K562 (cell line): ENCODE data around the gene MADD. TPM values are rescaled to one million over a fixed set of nuclear protein-coding genes. Genes with fewer than 3 reads are reported as not detected.

Experiments
- ARID1B ChIP-seq: fragments of 450-650 bp; IDR thresholded peaks from 2 replicates; pipeline ENCODE4 v1.6.1; 2016; ENCODE audit warnings: antibody characterized with exemption, mild to moderate bottlenecking, inconsistent platforms
- CHD2 ChIP-seq: IDR thresholded peaks from 2 replicates; pipeline ENCODE4 v1.6.1; 2011; ENCODE audit warnings: low read depth, low read length
- FOXP1 ChIP-seq: sonication (generic); formaldehyde crosslinking; IDR thresholded peaks from 2 replicates; pipeline ENCODE4 v1.8.0; 2022; ENCODE audit warnings: mild to moderate bottlenecking, missing genetic modification reagents
- HDAC2 ChIP-seq: fragments of 450-650 bp; IDR thresholded peaks from 2 replicates; pipeline ENCODE4 v1.6.1; 2016; ENCODE audit warnings: mild to moderate bottlenecking
- HDGF ChIP-seq: fragments of 450-650 bp; IDR thresholded peaks from 2 replicates; pipeline ENCODE4 v1.6.1; 2016
- NFIX ChIP-seq: fragments of 250-450 bp; sonication (Bioruptor Pico); IDR thresholded peaks from 2 replicates; pipeline ENCODE4 v1.4.0; 2020; ENCODE audit warnings: low read depth, mild to moderate bottlenecking, moderate library complexity
- NONO ChIP-seq, 2 experiments: fragments of 200-400 bp in 1 of 2; fragments of 450-650 bp in 1 of 2; formaldehyde crosslinking in 1 of 2; IDR thresholded peaks; 2 replicates each; pipeline ENCODE4 v1.6.1; 2017; ENCODE audit warnings: low read depth in 2 of 2, mild to moderate bottlenecking in 2 of 2, moderate library complexity in 2 of 2, low read length in 1 of 2
- NRF1 ChIP-seq, 2 experiments: fragments of 450-650 bp; IDR thresholded peaks in 1 of 2; conservative IDR thresholded peaks in 1 of 2; 2 replicates each; pipeline ENCODE4 v1.6.1; 2014; ENCODE audit warnings: mild to moderate bottlenecking in 2 of 2
- RBM34 ChIP-seq: fragments of 200-400 bp; formaldehyde crosslinking; IDR thresholded peaks from 2 replicates; pipeline ENCODE4 v1.6.1; 2018; ENCODE audit warnings: low read length, borderline replicate concordance; ENCODE audit not compliant: insufficient read depth
- RHOXF2B ChIP-seq: fragments of 250-450 bp; sonication (Bioruptor Pico); conservative IDR thresholded peaks from 2 replicates; pipeline ENCODE4 v1.5.1; 2021
- SREBF1 ChIP-seq: fragments of 150-350 bp; IDR thresholded peaks from 2 replicates; pipeline ENCODE4 v1.6.1; 2014; ENCODE audit warnings: antibody characterized with exemption, low read depth, low read length, borderline replicate concordance
- TCF7L2 ChIP-seq: fragments of 150-350 bp; IDR thresholded peaks from 2 replicates; pipeline ENCODE4 v1.6.1; 2016; ENCODE audit warnings: low read depth, mild to moderate bottlenecking, low read length, moderate library complexity
- ZBTB7A ChIP-seq: IDR thresholded peaks from 2 replicates; pipeline ENCODE4 v1.6.1; 2011; ENCODE audit warnings: low read depth, mild to moderate bottlenecking, low read length, moderate library complexity, borderline replicate concordance; ENCODE audit not compliant: control insufficient read depth
- ZC3H4 ChIP-seq: sonication (generic); formaldehyde crosslinking; IDR thresholded peaks from 2 replicates; pipeline ENCODE4 v1.9.0; 2021; ENCODE audit warnings: missing genetic modification reagents, borderline replicate concordance
- ZFP36 ChIP-seq: fragments of 150-350 bp; IDR thresholded peaks from 2 replicates; pipeline ENCODE4 v1.6.1; 2018; ENCODE audit warnings: low read length, low read depth; ENCODE audit not compliant: partially characterized antibody
- polyA plus RNA-seq, 8 experiments: library from polyadenylated mRNA; depleted of rRNA in 4 of 8; stranded (reverse) in 5 of 8; unstranded in 3 of 8; fragments of >200 nt; fragmentation: Nextera tagmentation in 2 of 8; fragmentation: Illumina TruSeq in 1 of 8; extraction: Ambion mirVana in 2 of 8; extraction: Trizol in 1 of 8; gene quantifications; 2 replicates each; pipeline versions ENCODE4 v1.2.1 to v1.2.3, GENCODE V29; 2011 to 2014; ENCODE audit warnings: inconsistent platforms in 1 of 8, missing spikeins in 1 of 8
- total RNA-seq, 7 experiments: library from RNA; depleted of rRNA in 6 of 7; stranded (reverse); fragments of >200 nt in 6 of 7; fragmentation: Illumina TruSeq in 2 of 7; extraction: Trizol in 2 of 7; gene quantifications; 2 replicates each; pipeline versions ENCODE4 v1.2.1 to v1.2.3, GENCODE V29; 2011 to 2021; ENCODE audit warnings: low replicate concordance in 1 of 7
- TF ChIP-seq, protein P1 (sequence below): fragments of 450-650 bp; formaldehyde crosslinking; IDR thresholded peaks from 2 replicates; pipeline ENCODE4 v1.4.0; 2022; ENCODE audit warnings: missing genetic modification characterization
- TF ChIP-seq, protein P2 (sequence below): sonication (generic); formaldehyde crosslinking; IDR thresholded peaks from 2 replicates; pipeline ENCODE4 v1.5.0; 2020; ENCODE audit warnings: missing genetic modification reagents
- TF ChIP-seq, protein P3 (sequence below), 2 experiments: fragments of 450-650 bp in 1 of 2; sonication (generic) in 1 of 2; formaldehyde crosslinking in 1 of 2; IDR thresholded peaks in 1 of 2; conservative IDR thresholded peaks in 1 of 2; 2 replicates each; pipeline versions ENCODE4 v1.6.1 to v1.8.1; 2016 to 2023; ENCODE audit warnings: mild to moderate bottlenecking in 2 of 2, moderate library complexity in 2 of 2, inconsistent platforms in 1 of 2, missing genetic modification reagents in 1 of 2
- TF ChIP-seq, protein P4 (sequence below): fragments of 250-450 bp; sonication (Bioruptor Pico); IDR thresholded peaks from 2 replicates; pipeline ENCODE4 v1.5.0; 2021; ENCODE audit warnings: mild to moderate bottlenecking, moderate library complexity

MADD gene
- total and polyA plus RNA-seq, 9 of the 15 experiments (the other 6 are each of a cell fraction or from before 2014, with no cell fraction given): 0.68 to 57.6 (median 33.6) TPM

DNA sequence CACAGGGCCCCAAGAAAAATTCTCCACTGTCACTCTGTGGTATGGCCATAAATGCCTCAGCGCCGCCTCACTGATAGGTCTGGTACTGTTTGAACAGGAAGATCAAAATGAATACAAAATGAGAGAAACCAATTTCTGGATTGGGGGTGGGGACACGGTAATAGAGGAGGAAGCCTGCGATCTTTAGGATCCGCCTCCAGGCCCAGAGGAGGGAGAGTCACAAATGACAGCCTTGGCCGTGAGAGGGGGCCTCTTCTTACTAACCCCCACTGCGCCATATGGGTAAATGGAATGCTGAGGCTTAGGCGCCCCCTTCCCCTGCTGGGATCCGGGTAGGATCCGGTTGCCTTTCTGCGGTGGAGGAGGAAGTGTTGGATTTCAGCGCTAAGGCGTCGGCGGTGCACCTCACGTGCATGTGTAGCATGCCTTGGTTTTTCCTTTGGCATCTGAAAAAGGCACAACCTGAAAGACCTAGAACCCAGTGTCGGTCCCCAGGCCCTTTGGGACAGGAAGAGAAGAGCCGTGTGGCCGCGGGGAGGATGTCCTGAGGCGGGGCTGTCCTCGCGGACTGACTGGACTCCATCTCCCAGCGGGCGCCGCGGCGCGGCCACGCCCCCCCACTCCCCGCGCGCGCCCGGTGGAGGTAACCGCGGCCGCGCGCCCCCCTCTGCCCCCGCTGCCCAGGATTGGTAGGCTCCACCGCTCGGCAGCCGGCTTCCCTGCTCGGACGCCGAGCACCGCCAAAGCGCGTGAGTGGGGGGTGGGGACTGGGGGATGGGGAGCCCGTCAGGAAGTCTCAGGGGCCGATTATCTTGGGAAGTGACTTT is 718 bp upstream of the MADD start (continued):
- no peak; the same call in 1 of the 2 replicates for TF ChIP-seq ZC3H4 (CRISPR knock-in tag)
- TF ChIP-seq, protein P1, sequence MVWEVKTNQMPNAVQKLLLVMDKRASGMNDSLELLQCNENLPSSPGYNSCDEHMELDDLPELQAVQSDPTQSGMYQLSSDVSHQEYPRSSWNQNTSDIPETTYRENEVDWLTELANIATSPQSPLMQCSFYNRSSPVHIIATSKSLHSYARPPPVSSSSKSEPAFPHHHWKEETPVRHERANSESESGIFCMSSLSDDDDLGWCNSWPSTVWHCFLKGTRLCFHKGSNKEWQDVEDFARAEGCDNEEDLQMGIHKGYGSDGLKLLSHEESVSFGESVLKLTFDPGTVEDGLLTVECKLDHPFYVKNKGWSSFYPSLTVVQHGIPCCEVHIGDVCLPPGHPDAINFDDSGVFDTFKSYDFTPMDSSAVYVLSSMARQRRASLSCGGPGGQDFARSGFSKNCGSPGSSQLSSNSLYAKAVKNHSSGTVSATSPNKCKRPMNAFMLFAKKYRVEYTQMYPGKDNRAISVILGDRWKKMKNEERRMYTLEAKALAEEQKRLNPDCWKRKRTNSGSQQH (CRISPR knock-in tag): no peak
- TF ChIP-seq NRF1 (conservative IDR thresholded peaks at IDR 0.05 in 1 of 2, IDR thresholded peaks at IDR 0.05 in 1 of 2): peak; percentile 36 to 43; a peak in 1 of 4 replicates
- TF ChIP-seq ZFP36: no peak
- TF ChIP-seq SREBF1: peak; percentile 86; the same call in 1 of the 2 replicates
- TF ChIP-seq NFIX (CRISPR knock-in tag): no peak
- TF ChIP-seq FOXP1 (CRISPR knock-in tag): no peak; the same call in 1 of the 2 replicates
- peak; percentile 63; the same call in 1 of the 2 replicates for TF ChIP-seq HDAC2
- TF ChIP-seq ARID1B: 0 out of 2 replicates have a peak, but pooled peaks have one; percentile 43
- TF ChIP-seq, protein P2, sequence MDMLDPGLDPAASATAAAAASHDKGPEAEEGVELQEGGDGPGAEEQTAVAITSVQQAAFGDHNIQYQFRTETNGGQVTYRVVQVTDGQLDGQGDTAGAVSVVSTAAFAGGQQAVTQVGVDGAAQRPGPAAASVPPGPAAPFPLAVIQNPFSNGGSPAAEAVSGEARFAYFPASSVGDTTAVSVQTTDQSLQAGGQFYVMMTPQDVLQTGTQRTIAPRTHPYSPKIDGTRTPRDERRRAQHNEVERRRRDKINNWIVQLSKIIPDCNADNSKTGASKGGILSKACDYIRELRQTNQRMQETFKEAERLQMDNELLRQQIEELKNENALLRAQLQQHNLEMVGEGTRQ: no peak
- TF ChIP-seq NONO (IDR thresholded peaks at IDR 0.05; ENCODE audit: low read depth in 2 of 2, low read length in 1 of 2): peak in 1 of 2 experiments; percentile 99; a peak in 2 of 4 replicates
- TF ChIP-seq, protein P3, sequence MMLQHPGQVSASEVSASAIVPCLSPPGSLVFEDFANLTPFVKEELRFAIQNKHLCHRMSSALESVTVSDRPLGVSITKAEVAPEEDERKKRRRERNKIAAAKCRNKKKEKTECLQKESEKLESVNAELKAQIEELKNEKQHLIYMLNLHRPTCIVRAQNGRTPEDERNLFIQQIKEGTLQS (IDR thresholded peaks at IDR 0.05): peak; percentile 46; the same call in 1 of the 2 replicates
- TF ChIP-seq, protein P3 (CRISPR knock-in tag; conservative IDR thresholded peaks at IDR 0.05): no peak
- TF ChIP-seq ZBTB7A: peak; percentile 12; the same call in 1 of the 2 replicates
- TF ChIP-seq RHOXF2B (CRISPR knock-in tag): no peak
- TF ChIP-seq RBM34: no peak
- no peak for TF ChIP-seq HDGF
- peak; percentile 46 for TF ChIP-seq CHD2
- peak; percentile 89 for TF ChIP-seq TCF7L2
- TF ChIP-seq, protein P4, sequence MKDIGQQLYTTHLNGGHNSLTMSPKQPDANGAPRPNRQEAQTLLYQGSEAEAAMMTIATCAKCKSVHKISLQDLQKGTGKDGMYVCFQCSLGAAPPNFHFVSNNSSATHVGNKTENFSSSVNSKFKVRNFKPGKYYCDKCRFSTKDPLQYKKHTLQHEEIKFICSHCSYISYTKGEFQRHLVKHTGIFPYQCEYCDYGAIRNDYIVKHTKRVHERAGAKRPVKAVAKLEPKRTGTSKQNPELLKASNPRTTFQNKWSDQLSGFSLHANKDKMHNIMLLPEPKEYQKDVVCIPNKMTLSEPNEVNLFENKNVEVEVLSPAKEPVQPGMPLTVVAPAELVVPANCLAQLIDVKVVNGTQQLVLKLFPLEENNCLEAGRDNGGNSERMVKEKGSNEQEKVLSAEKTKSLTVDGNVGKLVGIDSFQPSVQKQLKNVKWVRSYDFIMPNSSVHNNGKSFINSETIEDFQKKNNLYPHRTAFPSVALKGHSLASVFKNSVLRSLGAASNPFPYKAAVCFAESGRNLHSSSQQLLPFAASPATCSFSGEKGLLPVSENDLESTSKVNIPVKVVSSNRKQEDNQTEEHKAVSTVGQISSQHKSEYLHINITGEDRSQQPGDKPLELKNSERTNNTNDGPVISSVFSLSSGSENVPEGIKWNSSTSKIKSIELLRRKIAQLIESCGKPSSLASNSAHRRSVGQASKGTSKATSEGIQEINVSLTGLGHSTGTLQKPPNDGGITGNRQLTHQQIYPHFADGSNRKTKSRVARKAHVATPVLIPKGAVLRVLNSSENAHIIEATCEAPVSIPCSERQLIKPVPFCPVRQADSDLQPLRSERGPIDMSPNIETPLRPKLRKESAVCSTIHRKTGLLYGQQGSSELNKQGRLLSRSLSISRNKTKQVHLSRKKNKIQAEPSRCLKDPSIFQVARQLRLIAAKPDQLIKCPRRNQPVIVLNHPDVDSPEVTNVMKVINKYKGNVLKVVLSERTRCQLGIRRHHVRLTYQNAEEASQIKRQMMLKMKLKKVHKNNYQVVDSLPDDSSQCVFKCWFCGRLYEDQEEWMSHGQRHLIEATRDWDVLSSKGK (CRISPR knock-in tag): no peak
